ENCODE measurements around the gene GSTA1.
"Not testable (repeated sequence)": the region's sequence is repeated elsewhere in the genome, so short reads cannot be mapped to it uniquely, and the experiment has no call there.

GSTA1 gene

GRCh38 chr6:52803668-52804255 is at the start of gene GSTA1:
Gene GSTA1, minus strand, starts transcription at chr6:52803816. Its CDS starts 4,549 bp downstream, at chr6:52799267.
- DNase-seq = not testable (repeated sequence)

- no peak for DNase-seq
Measured at GRCh38 chr6:52849137-52849536, 45.5 kb upstream of the GSTA1 start.

DNA sequence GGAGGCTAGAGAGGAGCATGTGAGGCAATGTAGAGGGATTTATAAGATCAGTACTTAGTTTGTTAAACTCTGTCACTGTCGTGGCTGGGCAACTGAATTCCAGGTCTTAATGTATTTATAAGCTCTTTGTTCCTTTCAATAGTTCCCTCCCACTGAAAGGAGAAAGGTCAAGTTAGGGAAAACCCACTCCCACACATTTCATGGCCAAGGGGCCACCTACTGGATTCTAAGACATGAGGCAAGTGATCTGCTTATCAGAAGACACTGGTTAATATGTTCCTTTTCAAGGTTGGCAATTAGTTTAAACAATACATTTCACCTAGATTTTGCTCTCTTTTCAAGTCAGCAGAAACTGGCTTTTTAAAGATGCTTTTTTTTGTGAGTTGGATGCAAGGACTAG is 42.4 kb upstream of the GSTA1 start:
- DNase-seq = no peak

DNA sequence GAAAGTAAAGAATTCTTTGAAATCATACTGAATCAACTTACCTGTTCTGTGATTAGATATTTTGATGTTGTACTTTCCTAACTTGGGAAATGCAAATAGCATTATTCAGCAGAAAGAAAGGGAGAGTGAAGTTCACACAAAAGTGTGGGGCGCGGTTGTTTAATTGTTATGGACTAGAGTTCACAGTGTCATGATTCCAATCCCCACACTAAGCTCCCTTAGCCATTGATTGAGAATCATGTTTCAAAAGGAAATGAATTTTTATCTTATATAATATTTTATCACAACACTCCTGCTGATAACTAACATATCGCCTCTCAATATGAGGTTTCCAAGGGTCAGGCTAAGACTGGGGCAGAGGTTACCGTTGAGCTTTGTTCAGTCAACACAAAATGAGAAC is 40.0 kb upstream of the GSTA1 start:
- DNase-seq = no peak

- DNase-seq = no peak
Measured at GRCh38 chr6:52840763-52841585, 37.4 kb upstream of the GSTA1 start, which contains the start of gene GSTA5. Gene GSTA5, minus strand, starts transcription at chr6:52840813.

DNA sequence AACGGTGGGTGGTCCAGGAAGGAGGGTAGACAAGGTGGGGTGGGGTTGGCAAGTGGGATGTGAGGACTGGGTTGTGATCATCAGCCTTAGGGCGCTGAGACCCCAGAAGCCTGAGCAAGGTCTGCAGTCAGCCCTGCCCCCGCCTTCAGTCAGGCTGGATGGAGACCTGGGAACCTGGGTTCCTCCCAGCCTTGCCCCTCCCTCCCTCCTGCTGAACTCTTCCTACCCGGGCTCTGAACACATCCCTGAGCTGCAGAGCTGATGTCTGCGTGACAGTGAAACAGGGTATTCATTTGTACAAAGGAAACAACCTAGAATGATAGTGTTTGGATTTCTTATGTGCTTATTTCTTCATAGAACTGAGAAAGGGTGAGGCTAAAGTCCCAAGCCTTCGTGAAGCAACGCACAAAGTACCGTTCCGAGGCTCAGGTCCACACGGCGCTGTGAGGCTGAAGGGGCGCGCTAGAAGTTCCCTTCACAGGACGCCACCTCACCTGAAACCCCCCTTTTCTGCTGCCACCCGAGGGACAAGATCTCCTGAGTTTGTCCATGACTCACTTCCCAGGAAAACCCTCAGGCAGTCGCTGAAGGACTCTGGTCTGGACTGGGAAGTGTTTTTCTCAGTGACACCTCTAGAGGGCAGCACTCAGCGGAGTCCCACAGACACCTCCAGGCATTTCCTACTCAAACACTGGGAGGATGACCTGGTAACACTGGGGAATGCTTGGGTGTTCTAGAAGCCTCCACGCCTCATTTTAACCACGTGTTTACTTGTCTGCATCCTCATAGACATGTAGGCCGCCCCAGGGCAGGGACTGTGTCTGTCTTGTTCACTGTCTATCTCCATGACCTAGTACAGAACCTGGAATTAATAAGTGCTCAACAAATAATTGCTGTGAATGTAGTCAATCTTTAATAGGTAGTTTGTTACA is 35.8 kb upstream of the GSTA1 start:
- DNase-seq = peak; percentile 50

DNA sequence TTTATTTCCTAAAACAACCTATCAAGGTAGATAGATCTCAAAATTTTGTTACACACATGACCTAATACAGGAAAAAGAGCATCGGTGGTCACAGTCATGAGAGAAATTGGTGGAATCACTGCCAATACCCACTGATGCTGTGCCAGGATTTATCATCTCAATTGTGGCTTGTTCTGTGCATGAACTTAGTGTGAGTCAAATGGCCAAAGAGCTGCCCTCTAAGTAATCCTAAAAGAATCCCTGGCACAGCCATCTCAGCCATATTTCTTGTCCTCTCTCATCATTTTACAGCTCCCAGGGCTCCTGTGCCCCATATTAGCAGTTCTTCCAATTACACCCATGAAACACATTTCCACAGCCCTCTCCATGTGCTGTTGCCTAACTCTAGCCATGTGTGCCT is 30.9 kb upstream of the GSTA1 start:
- no peak for DNase-seq

DNA sequence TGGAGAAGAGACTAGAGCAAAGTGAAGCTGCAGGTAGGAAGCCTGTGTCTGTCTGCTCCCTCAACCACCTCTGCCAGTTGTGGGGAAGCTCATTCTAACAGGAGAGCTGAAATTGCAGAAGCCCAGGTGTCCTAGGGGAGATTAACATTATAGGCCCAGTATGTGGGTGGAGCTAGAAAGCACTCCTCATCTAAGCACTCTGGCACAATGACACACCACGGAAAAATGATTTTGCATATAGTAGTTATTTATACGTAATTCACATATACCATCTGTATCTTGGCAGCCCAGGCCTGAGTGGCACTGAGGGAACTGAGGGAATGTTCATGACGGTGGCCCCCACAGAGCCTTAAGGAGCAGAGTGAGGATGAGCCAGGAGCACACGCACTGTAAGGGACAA is 27.3 kb upstream of the GSTA1 start:
- not testable (repeated sequence) for DNase-seq

DNA sequence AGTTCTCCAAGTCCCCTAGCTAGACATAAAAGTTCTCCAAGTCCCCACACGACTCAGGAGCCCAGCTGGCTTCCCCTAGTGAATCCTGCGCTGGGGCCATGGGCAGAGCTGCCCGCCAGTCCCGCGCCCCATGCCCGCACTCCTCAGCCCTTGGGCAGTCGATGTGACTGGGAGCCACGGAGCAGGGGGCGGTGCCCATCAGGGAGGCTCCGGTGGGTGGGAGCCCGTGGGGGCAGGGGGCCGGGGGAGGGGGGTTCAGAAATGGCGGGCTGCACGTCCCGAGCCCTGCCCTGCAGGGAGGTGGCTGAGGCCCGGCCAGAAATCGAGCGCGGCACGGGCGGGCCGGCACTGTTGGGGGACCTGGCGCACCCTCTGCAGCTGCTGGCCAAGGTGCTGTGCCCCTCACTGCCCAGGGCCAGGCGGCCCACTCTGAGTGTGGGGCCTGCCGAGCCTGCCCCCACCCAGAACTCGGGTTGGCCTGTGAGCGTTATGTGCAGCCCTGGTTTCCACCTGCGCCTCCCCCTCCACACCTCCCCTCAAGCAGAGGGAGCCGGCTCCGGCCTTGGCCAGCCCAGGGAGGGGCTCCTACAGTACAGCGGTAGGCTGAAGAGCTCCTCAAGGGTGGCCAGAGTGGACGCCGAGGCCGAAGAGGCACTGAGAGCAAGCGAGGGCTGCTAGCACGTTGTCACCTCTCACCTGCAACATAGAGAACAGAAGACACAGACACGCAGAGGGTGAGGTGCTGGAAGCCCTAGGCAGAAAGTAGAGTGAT is 25.6 kb upstream of the GSTA1 start:
- DNase-seq = no peak

GRCh38 chr6:52828621-52829020 is 25.0 kb upstream of the GSTA1 start:
- not testable (repeated sequence) for DNase-seq

DNA sequence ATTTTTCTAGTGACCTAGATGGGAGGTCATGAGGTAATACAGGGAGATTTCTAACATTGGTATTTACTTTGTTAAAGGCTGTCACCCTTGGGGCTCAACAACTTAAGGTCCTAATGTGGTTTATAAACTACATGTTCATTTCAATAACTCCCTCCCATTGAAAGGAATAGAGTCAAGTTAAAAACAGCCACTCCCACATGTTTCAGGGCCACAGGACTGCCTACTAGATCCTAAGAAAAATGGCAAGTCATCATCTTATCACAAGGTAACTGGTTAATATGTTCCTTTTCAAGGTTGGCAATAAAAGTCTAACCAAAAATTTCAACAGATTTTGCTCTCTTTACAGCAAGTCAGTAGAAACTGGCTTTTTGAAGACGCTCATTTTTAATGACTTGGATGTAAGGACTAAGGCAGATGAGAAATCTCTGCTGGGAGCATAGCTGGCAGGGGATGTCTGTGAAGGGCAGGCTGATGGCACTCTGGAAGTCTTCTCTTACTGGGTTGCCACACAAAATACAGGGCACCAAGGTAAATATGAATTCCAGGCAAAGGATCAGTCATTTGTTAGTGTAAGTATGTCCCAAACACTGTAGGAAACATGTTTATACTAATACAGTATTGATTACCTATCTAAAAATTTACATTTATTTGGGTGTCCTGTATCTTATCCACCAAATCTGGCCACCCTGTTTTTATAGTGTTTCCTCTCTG is 23.6 kb upstream of the GSTA1 start:
- DNase-seq = not testable (repeated sequence)

- DNase-seq = no peak
Measured at GRCh38 chr6:52826513-52826912, 22.9 kb upstream of the GSTA1 start.

DNA sequence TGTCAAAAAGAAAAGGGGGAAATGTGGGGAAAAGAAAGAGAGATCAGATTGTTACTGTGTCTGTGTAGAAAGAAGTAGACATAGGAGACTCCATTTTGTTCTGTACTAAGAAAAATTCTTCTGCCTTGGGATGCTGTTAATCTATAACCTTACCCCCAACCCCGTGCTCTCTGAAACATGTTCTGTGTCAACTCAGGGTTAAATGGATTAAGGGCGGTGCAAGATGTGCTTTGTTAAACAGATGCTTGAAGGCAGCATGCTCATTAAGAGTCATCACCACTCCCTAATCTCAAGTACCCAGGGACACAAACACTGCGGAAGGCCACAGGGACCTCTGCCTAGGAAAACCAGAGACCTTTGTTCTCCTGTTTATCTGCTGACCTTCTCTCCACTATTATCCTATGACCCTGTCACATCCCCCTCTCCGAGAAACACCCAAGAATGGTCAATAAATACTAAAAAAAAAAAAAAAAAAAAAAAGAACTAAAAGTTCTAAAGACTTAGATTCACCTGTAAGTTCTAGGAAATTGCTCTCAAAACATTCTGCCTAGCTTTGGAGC is 22.4 kb upstream of the GSTA1 start:
- not testable (repeated sequence) for DNase-seq

DNA sequence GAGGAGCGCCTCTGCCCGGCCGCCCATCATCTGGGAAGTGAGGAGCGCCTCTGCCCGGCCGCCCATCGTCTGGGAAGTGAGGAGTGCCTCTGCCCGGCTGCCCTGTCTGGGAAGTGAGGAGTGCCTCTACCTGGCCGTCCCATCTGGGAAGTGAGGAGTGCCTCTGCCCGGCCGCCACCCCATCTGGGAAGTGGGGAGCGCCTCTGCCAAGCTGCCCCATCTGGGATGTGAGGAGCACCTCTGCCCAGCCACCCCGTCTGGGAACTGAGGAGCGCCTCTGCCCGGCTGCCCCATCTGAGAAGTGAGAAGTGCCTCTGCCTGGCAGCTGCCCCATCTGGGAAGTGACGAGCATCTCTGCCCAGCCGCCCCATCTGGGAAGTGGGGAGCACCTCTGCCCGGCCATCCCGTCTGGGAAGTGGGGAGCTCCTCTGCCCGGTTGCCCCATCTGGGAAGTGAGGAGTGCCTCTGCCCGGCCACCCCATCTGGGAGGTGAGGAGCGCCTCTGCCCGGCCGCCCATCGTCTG is 21.7 kb upstream of the GSTA1 start:
- DNase-seq = not testable (repeated sequence)

- no peak for DNase-seq
Measured at GRCh38 chr6:52821842-52822241, 18.2 kb upstream of the GSTA1 start.

DNA sequence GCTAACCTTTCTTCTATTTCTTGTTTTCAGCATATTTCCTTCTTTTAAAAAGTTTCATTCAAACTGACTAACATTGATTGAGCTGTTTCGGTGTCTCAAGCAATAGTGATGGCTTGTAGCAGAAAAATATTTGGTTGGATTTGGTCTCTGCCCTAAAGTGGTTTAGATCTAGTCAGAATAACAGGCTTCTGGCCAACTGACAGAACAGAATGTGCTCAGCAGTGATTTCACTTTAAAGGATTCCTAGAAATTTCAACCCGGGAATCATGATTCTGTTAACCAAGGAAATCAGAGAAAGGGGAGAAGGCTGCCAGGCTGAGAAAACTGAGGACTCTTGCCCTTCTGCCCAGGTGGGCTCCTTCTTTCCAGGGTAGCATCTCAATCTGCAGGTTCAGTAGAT is 16.6 kb upstream of the GSTA1 start:
- DNase-seq = no peak

DNA sequence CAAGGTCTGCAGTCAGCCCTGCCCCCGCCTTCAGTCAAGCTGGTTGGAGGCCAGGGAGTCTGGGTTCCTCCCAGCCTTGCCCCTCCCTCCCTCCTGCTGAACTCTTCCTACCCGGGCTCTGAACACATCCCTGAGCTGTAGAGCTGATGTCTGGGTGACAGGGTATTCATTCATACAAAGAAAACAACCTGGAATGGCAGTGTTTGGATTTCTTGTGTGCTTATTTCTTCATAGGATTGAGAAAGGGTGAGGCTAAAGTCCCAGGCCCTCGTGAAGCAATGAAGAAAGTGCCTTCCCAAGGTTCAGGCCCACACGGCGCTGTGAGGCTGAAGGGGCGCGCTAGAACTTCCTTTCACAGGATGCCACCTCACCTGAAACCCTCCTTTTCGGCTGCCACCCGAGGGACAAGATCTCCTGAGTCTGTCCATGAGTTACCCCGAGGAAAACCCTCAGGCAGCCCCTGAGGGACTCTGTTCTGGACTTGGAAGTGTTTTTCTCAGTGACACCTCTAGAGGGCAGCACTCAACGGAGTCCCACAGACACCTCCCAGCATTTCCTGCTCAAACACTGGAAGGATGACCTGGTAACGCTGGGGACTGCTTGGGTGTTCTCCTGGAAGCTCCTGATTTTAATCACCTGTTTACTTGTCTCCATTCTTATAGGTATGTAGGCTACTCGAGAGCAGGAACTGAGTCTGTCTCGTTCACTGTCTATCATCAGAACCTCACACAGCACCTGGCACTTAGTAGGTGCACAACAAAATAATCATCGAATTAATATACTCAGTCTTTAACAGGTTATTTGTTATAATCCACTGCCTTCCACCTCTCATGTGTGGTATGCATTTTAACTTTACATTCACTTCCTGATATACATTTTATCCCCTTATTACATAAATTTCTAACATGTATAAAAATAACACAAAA is 11.8 kb upstream of the GSTA1 start:
- peak; percentile 55 for DNase-seq

DNA sequence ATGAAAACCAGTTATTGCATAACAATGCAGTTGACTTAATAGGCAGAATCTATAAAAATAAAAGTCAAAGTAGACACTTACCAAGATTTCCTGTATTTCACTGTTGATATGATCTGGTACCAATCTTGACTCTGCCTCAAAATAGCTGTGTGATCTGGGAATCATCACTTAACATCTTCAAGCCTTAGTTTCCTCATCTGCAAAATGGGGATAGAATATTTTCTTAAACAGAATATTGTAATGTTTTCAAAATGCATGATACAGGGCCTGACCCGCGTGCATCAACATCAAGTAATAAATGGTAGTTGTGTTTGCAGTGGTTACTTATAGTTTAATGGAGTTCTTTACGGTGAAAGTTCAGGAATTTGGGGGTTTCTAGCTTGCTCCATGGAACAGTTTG is 10.9 kb upstream of the GSTA1 start:
- DNase-seq = not testable (repeated sequence)

GRCh38 chr6:52809777-52810176 is 6.2 kb upstream of the GSTA1 start:
- not testable (repeated sequence) for DNase-seq

GRCh38 chr6:52808660-52809059 is 5.0 kb upstream of the GSTA1 start:
- DNase-seq = no peak
